Mucosa of descending colon (tissue), 3 donors: ENCODE data around the gene PITPNC1. TPM values are rescaled to one million over a fixed set of nuclear protein-coding genes. Genes with fewer than 3 reads are reported as not detected.
A peak's percentile ranks its signal among the peaks of the same experiment; 100 is the strongest.

ENCODE experiments used
- ATAC-seq: fragments of 200-7000 bp; cut with Tn5 transposase; one replicate; pipeline ENCODE4 v1.9.1; 2020; ENCODE audit warnings: mild to moderate bottlenecking, moderate library complexity
- DNase-seq, 3 donors: peaks; one replicate each; pipeline ENCODE4 v3.0.0-alpha.2; 2020
- H3K36me3 ChIP-seq: fragments of 200-600 bp; one replicate; pipeline ENCODE4 v1.8.0; 2021; ENCODE audit warnings: low read depth, mild to moderate bottlenecking
- H3K4me1 ChIP-seq: fragments of 200-600 bp; one replicate; pipeline ENCODE4 v1.8.0; 2021; ENCODE audit warnings: low read depth, mild to moderate bottlenecking
- H3K4me3 ChIP-seq: fragments of 200-600 bp; one replicate; pipeline ENCODE4 v1.8.0; 2021; ENCODE audit warnings: mild to moderate bottlenecking
- H3K9me3 ChIP-seq: fragments of 200-600 bp; one replicate; pipeline ENCODE4 v1.8.0; 2021; ENCODE audit warnings: mild to moderate bottlenecking
- intact Hi-C, 2 donors: fragments of 100-400 bp; cut with DNase I in 1 of 2; cut with micrococcal nuclease in 1 of 2; formaldehyde crosslinking; loops; one replicate each; pipeline versions ENCODE4 v1.11.0 to v1.11.1; 2022; cut with DNase I, micrococcal nuclease
- total RNA-seq, 3 donors: library from RNA; stranded (reverse); fragmentation: NEBNext Ultra II Directional in 2 of 3; extraction: Animal tissue kit (Norgen Biotek cat#: 25700) in 2 of 3; gene quantifications; one replicate each; pipeline versions ENCODE4 v1.2.1 to v1.2.4, GENCODE V29; 2021 to 2023
- TF ChIP-seq, protein P1 (sequence below): fragments of 200-600 bp; IDR thresholded peaks from one replicate; pipeline ENCODE4 v1.8.0; 2022; ENCODE audit warnings: antibody characterized with exemption, mild to moderate bottlenecking
- donor health status: DM: no; HTN: no; CAD: no; lungs with moderate emphysema.
- donor health status: DM: no; HTN: no; CAD: no.
- donor health status: DM: no; HTN: yes; CAD: no.

PITPNC1 gene
- total RNA-seq, 3 donors from 2014 or later = 10.7 to 11.4 (median 10.9) TPM

DNA sequence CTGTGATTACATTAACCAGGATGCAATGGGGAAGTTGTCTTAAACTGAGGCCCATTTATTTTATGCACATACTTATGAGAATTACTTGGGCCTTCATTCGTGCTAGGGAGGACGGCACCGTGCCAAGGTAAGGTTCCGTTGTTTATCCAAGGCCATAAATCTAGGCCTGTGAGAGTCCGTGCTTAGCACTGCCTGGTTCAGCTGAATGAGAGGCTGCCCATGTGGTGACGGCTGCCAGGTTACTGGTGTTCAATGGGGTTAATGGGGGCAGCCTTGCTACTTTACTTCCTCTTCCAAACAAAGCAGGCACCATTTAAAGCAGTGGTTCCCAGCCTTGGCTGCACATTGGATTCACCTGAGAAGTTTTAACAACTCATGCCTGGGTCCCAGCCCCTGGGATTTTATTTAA is 205.6 kb downstream of the PITPNC1 start:
- TF ChIP-seq, protein P1, sequence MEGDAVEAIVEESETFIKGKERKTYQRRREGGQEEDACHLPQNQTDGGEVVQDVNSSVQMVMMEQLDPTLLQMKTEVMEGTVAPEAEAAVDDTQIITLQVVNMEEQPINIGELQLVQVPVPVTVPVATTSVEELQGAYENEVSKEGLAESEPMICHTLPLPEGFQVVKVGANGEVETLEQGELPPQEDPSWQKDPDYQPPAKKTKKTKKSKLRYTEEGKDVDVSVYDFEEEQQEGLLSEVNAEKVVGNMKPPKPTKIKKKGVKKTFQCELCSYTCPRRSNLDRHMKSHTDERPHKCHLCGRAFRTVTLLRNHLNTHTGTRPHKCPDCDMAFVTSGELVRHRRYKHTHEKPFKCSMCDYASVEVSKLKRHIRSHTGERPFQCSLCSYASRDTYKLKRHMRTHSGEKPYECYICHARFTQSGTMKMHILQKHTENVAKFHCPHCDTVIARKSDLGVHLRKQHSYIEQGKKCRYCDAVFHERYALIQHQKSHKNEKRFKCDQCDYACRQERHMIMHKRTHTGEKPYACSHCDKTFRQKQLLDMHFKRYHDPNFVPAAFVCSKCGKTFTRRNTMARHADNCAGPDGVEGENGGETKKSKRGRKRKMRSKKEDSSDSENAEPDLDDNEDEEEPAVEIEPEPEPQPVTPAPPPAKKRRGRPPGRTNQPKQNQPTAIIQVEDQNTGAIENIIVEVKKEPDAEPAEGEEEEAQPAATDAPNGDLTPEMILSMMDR = no peak
- no peak overlapping the region for H3K4me3 ChIP-seq
- H3K36me3 ChIP-seq = no peaks in the 10 kb centered on the region
- H3K9me3 ChIP-seq = no peaks in the 10 kb centered on the region
- ATAC-seq (peak; percentile 98), DNase-seq (peak; percentile 58 to 84 (median 76))
- H3K4me1 ChIP-seq = peaks cover 4% of the 10 kb centered on the region
- intact Hi-C loops = no loop called here

DNA sequence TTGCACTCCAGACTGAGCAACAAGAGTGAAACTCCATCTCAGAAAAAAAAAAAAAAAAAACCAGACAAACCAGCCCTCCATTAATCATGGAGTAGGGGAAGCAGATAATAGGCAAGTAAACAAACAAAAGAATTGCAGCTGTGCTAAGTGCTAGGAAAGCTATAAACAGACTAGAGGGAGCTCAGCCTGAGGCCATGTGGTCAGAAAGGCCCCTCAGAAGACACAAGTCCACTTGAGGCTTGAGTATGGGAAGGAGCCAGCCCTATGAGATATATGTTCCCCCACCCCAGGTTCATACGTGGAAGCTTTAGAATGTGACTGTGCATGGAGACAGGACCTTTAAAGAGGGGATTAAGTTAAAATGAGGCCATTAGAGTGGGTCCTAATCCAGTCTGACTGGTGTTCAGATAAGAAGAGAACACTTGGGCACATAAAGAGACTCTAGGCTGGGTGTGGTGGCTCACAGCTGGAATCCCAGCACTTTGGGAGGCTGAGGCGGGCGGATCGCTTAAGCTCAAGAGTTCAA is 208.1 kb downstream of the PITPNC1 start:
- peaks cover 4% of the 10 kb centered on the region for H3K4me1 ChIP-seq
- no peak overlapping the region for H3K4me3 ChIP-seq
- intact Hi-C loops = no loop called here
- no peak for DNase-seq
- ATAC-seq = no peak
- H3K36me3 ChIP-seq = no peaks in the 10 kb centered on the region
- H3K9me3 ChIP-seq = no peaks in the 10 kb centered on the region
- TF ChIP-seq, protein P1 = no peak

DNA sequence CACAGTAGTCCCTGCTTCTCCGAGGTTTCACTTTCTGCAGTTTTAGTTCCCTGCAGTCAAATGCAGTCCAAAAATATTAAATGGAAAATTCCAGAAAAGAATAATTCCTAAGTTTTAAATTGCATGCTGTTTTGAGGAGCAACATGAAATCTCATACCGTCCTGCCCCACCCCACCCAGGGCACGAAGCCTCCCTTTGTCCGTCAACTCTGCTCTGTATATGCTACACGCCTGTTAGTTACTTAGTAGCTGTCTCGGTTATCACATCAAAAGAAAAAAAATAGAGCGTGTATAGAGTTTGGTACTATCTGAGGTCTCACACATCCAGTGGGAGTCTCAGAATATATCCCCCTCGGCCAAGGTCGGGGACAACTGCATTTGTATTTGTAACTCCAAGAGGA is 211.2 kb downstream of the PITPNC1 start:
- intact Hi-C loops = no loop called here
- Histone ChIP-seq H3K36me3 (no peaks in the 10 kb centered on the region), H3K9me3 (no peaks in the 10 kb centered on the region), H3K4me3 (no peak overlapping the region), H3K4me1 (no peaks in the 10 kb centered on the region)
- TF ChIP-seq, protein P1 = no peak
- ATAC-seq (no peak), DNase-seq (no peak)

DNA sequence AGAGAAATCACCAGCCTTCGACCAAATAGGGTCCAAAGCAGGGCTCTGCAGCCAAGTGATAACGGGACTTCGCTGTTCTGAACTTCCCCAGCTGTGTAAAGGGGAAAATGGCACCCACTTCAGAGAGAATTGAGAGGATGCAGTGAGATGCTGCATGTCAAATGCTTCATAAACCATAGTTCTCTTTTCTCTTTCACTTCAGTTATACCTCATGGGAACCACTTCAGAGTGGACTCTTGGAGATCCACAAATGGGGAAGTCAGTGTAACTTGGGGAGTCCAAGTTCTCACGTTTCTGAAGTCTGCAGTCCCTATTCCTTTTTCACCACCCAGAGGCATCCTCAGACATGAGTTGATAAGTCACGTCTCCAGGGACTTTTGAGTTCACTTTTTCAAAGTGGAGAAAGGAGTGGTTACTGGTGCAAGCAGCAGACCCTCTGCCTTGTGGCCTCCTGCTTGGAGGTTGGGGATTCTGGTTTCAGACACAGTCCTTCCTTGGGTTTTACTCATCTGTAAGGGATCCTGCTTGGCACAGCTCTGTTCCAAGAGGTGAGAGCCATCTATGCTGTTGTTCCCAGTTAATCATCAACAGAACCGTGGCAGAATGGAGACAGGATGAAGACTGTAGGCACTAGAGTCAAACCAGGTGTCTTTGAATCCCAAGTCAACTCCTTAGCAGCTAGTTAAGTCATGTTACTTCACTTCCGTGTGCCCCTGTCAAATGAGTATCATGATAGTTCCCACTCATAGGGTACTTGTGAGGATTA is 217.2 kb downstream of the PITPNC1 start:
- intact Hi-C loops = no loop called here
- TF ChIP-seq, protein P1 = no peak
- Histone ChIP-seq H3K9me3 (no peaks in the 10 kb centered on the region), H3K4me3 (no peak overlapping the region), H3K36me3 (no peaks in the 10 kb centered on the region), H3K4me1 (peaks cover 2% of the 10 kb centered on the region)
- ATAC-seq (peak; percentile 81), DNase-seq (peak in 1 of 3 donors; percentile 33)

DNA sequence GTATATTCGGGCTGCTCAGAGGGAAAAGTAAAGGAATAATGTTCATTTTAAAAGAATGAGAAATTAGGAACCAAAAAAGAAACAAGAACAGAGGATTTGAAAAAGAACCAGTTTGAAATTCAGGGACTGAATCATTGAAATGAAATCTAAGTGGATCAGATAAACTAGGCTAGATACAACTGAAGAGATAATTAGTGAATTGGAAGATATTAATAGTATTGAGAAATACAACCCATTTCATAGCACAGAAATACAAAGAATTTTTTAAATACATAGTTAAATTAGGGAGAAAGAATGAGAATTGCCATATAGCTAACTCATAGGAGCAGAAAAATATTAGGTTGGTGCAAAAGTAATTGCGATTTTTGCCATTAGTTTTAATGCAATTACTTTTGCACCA is 223.3 kb downstream of the PITPNC1 start:
- Histone ChIP-seq H3K36me3 (no peaks in the 10 kb centered on the region), H3K4me1 (no peaks in the 10 kb centered on the region), H3K4me3 (no peak overlapping the region), H3K9me3 (no peaks in the 10 kb centered on the region)
- no peak for DNase-seq
- TF ChIP-seq, protein P1 = no peak
- ATAC-seq = no peak
- intact Hi-C loops = no loop called here
